Measurements from ENCODE around the gene NEDD9. TPM values are rescaled to one million over a fixed set of nuclear protein-coding genes. Genes with fewer than 3 reads are reported as not detected.

NEDD9 gene
- total and polyA plus RNA-seq, 2 of the 13 experiments (the other 11 are each of a cell fraction or from before 2014, with no cell fraction given) = 27.1 to 389 TPM

- TF ChIP-seq ZNF430 (CRISPR knock-in tag; IDR thresholded peaks at IDR 0.05) = no peak
Observed at GRCh38 chr6:11164717-11165646, 67.5 kb downstream of the NEDD9 start (continued).

GRCh38 chr6:11163932-11164331 lies 68.5 kb downstream of the NEDD9 start:
- no peaks in the 10 kb centered on the region for H3K36me3 ChIP-seq (replicated peaks in 1 of 2; ENCODE audit: control insufficient read depth in 1 of 2, insufficient read depth in 2 of 2, low read length in 2 of 2)
- FAIRE-seq (no peak), DNase-seq (ENCODE audit: low spot score) (peak; percentile 36), ATAC-seq (peak; percentile 72)
- H3K4me1 ChIP-seq (ENCODE audit: insufficient read depth, low read length) = peaks cover 36% of the 10 kb centered on the region
- H2AFZ ChIP-seq (ENCODE audit: low read length) = no peak overlapping the region
- H3K27ac ChIP-seq (ENCODE audit: extremely low read length, insufficient read depth, low read length) = no peak overlapping the region
- BruUV-seq (replicated peaks) = no TSS peak
- no peak overlapping the region for H3K4me3 ChIP-seq (replicated peaks in 1 of 3; ENCODE audit: insufficient read depth in 1 of 3, low read depth in 2 of 3, low read length in 3 of 3)
- intact Hi-C loops (cut with micrococcal nuclease; ENCODE audit: unreplicated experiment) (no loop called here), in situ Hi-C loops (cut with HindIII; ENCODE audit: extremely low pct_ligation_motif_present, low pct_unique_long_range_greater_than_20kb) (no loop called here)
- no peaks in the 10 kb centered on the region for H3K27me3 ChIP-seq (ENCODE audit: control insufficient read depth in 1 of 2, insufficient read depth in 2 of 2, low read length in 2 of 2)
- no peaks in the 10 kb centered on the region for H4K20me1 ChIP-seq (ENCODE audit: insufficient read depth, low read length)
- no peaks in the 10 kb centered on the region for H3K9me3 ChIP-seq (ENCODE audit: low read length)
- ChIA-PET CTCF (ENCODE audit: low intra/inter-chr PET ratio, low total read pairs) (interaction anchor here (0.7 kb wide), 1 partner anchor 19 kb away, joined by 3 read pairs; no protein-coding TSS in a partner anchor), POLR2A (no interaction called here)
- no peaks in the 10 kb centered on the region for H3K79me2 ChIP-seq (ENCODE audit: insufficient read depth, low read length)
- WGBS (ENCODE audit: low lambda C conversion rate) = 5% methylated on average over 2 of the region's 2 CpGs
- peak overlapping the region; percentile 73 for H3K4me2 ChIP-seq (ENCODE audit: low read depth, low read length)
- no peak overlapping the region for H3K9ac ChIP-seq (ENCODE audit: insufficient read depth, low read depth, low read length)
- no peak for TF ChIP-seq GABPB1 (CRISPR knock-in tag; IDR thresholded peaks at IDR 0.05)
- no peak for TF ChIP-seq ZZZ3 (CRISPR knock-in tag; IDR thresholded peaks at IDR 0.05; ENCODE audit: borderline replicate concordance)
- TF ChIP-seq ZNF331 (CRISPR knock-in tag; IDR thresholded peaks at IDR 0.05) = no peak
- 0 out of 2 replicates have a peak, but pooled peaks have one; percentile 17 for TF ChIP-seq SKIL (CRISPR knock-in tag; IDR thresholded peaks at IDR 0.05; ENCODE audit: borderline replicate concordance)
- TF ChIP-seq CHD4 (IDR thresholded peaks at IDR 0.05; ENCODE audit: borderline replicate concordance, low read length) = no peak
- TF ChIP-seq CEBPB (IDR thresholded peaks at IDR 0.05; ENCODE audit: borderline replicate concordance, low read depth, low read length) = no peak
- TF ChIP-seq TOPORS (CRISPR knock-in tag; IDR thresholded peaks at IDR 0.05) = no peak
- 0 out of 2 replicates have a peak, but pooled peaks have one; percentile 5 for TF ChIP-seq STAG1 (CRISPR knock-in tag; IDR thresholded peaks at IDR 0.05)
- no peak for TF ChIP-seq ZNF713 (CRISPR knock-in tag; IDR thresholded peaks at IDR 0.05)
- peak; percentile 12; the same call in 1 of the 2 replicates for TF ChIP-seq TBX2 (CRISPR knock-in tag; IDR thresholded peaks at IDR 0.05; ENCODE audit: borderline replicate concordance)
- no peak for TF ChIP-seq ZNF30 (CRISPR knock-in tag; IDR thresholded peaks at IDR 0.05)
- no peak for TF ChIP-seq ZNF446 (CRISPR knock-in tag; IDR thresholded peaks at IDR 0.05)
- TF ChIP-seq SNRNP70 (IDR thresholded peaks at IDR 0.05; ENCODE audit: low read depth, low read length) = no peak
- TF ChIP-seq RARA (CRISPR knock-in tag; IDR thresholded peaks at IDR 0.05) = 0 out of 2 replicates have a peak, but pooled peaks have one; percentile 28
- no peak for TF ChIP-seq BCL3 (CRISPR knock-in tag; IDR thresholded peaks at IDR 0.05)
- no peak for TF ChIP-seq MAFG (CRISPR knock-in tag; IDR thresholded peaks at IDR 0.05)
- TF ChIP-seq NONO (IDR thresholded peaks at IDR 0.05) = no peak
- 0 out of 2 replicates have a peak, but pooled peaks have one; percentile 10 for TF ChIP-seq NONO (CRISPR knock-in tag; conservative IDR thresholded peaks at IDR 0.05)
- no peak for TF ChIP-seq ZNF354B (CRISPR knock-in tag; IDR thresholded peaks at IDR 0.05)

Data from HepG2 (cell line).